G401.6 (cell line): ENCODE data around the gene TNFAIP8L1.

Source experiments
- FAIRE-seq: peaks from 2 replicates; lab custom pipeline; 2012; peaks lifted over from hg19 to GRCh38; lab: Jason Lieb, UNC

Gene TNFAIP8L1

DNA sequence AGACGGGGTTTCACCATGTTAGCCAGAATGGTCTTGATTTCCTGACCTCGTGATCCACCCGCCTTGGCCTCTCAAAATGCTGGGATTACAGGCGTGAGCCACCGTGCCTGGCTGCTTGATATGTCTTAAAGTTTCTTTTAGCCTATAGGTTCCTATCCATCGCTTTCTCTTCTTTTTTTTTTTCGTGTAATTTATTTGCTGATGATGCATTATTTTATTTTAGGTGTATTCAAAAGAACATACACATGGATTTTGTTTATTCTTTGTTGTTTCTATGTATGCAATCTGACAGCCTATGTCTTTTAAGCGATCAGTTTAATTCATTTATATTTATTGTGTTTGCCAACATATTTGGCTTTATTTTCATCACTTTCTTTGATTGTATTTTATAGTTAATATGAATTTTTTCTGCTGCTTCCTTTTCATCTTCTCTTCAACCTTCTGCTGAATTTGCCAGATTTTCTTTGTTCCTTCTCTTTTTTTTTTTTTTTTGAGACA, 26.0 kb upstream of the TNFAIP8L1 start:
- FAIRE-seq: peak; percentile 6

GRCh38 chr19:4618019-4618418, 21.3 kb upstream of the TNFAIP8L1 start:
- no peak for FAIRE-seq

- FAIRE-seq: no peak
Measured at GRCh38 chr19:4619668-4620294, 19.5 kb upstream of the TNFAIP8L1 start.

GRCh38 chr19:4620675-4621074, 18.6 kb upstream of the TNFAIP8L1 start:
- FAIRE-seq: no peak

DNA sequence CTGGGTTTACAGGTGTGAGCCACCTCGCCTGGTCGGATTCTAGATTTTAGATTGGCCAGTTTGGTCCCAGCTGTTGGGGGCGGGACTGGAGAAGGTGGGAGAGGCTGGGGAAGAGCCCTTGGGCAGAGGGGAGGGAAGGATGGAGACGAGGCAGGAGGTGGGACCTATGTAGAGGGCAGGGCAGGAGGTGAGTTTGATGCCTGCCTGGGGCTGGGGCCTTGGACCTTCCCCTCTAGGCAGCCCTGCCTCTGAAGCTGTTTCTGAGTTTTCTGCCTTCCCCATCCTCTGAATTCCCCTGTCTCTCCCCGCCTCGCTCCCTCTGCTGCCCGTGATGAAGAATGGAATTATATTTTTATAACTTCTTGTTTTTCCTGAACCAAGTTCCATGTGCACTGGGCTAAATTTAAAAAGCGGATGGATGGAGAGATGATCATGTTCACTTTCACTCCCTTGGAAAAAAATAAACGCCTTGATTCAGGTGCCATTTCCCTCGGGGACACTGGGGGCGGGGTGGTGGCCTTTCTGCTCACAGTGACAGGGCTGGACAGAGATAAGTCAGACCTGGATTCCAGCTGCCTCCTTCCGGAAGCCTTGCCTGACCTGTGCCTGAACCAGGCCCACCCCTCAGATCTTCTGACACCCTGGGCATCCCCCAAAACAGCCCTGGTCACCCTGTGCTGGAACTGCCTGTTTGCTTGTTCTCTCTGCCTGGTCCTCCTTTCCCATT, 16.5 kb upstream of the TNFAIP8L1 start:
- no peak for FAIRE-seq

DNA sequence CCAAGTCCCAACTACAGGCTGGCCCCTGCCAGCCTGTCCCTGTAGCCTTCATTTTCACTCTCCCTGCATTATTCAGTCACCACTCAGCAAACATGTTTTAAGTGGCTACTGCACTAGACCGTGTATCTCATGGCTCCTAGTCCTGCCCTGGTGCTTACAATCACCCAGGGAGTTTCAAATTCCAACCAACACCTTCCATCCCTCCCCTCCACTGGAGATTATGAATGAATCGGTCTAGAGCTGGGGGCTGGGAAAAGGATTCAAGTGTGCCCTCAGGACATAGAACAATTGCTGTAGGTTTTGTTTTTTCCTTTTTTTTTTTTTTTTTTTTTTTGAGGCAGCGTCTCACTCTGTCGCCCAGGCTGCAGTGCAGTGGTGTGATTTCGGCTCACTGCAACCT, 15.0 kb upstream of the TNFAIP8L1 start:
- FAIRE-seq: no peak

- peak; percentile 95 for FAIRE-seq
Measured at GRCh38 chr19:4624733-4625362, 14.5 kb upstream of the TNFAIP8L1 start.

GRCh38 chr19:4633140-4633967, 6.0 kb upstream of the TNFAIP8L1 start:
- FAIRE-seq: no peak

DNA sequence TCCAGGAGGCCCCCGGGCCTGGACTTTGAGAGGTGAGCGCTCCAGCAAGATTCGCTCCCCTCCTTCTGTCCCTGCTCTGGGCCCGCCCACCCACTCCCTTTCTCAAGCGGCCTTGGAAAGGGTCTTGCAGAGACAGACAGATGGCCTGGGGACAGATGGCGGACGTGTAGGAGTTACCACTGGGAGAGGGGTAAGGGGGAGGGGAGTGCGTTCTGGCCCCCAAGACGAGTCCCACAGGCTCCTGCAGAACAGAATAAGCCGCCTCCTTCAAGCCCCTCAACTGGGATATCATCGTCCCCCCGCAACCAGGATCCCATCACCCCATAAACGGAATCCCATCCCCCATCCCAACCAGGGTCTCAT, 3.6 kb upstream of the TNFAIP8L1 start:
- no peak for FAIRE-seq

GRCh38 chr19:4636151-4636717, 3.1 kb upstream of the TNFAIP8L1 start:
- no peak for FAIRE-seq

DNA sequence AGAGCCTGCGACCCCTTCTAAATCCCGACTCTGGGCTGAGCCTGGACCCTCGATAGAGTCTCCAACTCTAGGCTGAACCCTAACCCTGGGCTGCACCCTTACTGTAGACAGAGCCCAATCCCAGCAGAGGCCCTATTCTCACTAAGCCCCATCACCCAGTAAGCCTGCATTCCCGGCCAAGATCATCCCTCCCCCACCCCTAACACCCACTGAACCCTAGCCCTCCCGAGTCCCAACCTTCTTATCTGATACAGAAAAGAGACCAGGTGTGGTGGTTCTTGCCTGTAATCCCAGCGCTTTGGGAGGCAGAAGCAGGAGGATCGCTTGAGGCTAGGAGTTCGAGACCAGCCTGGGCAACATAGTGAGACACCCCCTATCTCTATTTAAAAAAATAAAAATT, 2.6 kb upstream of the TNFAIP8L1 start:
- no peak for FAIRE-seq

DNA sequence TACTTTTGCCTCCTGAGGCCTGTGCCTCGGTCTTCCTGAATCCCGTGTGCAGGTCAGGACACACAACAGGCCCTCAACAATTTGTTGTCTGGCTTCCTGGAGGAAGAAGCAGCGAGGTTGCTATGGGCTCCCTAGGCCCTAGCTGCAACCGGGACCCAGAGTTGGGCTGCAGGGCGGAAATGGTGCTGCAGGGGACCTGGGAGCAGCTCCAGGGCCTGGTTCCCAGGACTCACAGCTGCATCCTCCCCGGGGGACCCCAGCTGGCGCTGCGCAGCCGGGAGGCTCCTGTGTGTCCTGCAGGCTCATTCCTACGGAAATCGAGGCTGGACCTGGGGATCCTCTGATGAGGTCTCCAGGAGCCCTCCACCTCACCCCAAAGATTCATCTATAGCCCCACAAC, 999 bp upstream of the TNFAIP8L1 start:
- FAIRE-seq: no peak

- FAIRE-seq: no peak
Measured at GRCh38 chr19:4639531-4640246, 373 bp downstream of the TNFAIP8L1 start.

DNA sequence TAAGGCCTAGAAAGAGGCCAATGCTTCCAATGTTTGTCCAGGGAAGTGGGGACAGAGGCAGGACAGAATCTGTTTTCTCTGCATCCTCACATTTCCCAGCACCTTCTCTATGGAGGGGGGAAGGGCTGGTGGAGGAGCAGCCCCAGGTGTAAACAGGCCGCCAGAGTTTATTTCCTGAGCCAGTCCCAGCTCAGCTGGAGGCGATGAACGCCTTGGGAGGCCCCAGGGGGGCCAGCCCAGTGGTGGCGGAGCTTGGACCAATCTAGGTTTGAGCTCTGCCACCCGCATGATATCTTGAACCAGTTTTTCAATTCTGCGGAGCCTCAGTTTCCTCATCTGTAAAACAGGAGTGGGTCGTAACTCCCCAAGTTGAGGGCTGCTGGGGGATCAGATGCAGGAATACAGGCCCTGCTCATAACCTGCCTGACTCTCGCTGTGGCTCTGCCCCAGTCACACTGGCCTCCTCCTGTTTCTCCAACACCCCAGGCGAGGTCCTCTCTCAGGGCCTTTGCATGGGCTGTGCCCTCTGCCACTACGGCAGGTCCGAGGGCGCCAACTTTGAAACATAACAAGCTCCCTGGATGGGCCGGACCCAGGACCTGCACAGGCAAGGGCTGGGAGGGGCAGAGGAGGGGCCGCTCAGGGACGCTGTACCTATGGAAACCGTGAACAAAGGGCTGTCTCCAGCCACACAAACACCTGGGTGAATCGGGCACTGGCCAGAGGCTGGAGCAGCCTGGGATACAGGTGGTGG, 1.1 kb downstream of the TNFAIP8L1 start:
- no peak for FAIRE-seq

GRCh38 chr19:4641132-4641531, 1.8 kb downstream of the TNFAIP8L1 start:
- no peak for FAIRE-seq

DNA sequence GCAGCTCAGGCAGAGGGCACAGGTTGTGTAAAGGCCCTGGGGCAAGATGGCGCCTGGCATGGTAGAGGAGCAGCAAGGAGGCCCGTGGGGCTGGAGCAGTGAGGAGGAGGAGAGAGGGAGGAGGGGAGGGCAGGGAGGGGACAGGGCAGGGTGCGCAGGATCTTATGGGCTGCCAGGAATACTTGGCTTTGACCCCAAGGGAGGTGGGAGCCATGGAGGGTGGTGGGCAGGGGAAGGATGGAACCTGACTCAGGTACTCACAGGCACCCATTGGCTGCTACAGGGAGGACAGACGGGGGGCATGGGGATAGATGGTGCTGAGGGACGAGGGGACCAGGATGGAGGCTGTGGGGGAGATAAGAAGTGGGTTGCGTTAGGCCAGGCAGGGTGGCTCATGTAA, 3.3 kb downstream of the TNFAIP8L1 start:
- no peak for FAIRE-seq

DNA sequence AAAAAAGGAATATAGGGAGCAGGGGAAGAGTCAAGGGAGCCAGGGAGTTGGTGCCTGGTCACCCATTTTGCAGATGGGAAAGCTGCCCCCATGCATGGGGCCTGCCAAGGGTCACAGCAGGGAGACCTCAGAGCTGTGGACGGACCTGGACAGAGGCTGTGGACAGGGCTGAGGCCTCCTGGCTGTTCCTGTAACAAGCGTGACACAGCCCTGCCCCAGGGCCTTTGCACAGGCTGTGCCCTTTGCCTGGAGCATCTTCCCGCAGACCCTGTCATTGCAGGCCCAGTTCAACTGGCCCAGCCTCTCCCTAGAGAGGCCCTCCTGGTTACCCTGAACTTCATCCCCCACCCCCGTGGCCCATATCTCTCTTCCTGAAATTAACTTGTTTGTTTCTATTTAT, 6.4 kb downstream of the TNFAIP8L1 start:
- FAIRE-seq: no peak

- FAIRE-seq: no peak
Measured at GRCh38 chr19:4647676-4648644, 8.6 kb downstream of the TNFAIP8L1 start.

DNA sequence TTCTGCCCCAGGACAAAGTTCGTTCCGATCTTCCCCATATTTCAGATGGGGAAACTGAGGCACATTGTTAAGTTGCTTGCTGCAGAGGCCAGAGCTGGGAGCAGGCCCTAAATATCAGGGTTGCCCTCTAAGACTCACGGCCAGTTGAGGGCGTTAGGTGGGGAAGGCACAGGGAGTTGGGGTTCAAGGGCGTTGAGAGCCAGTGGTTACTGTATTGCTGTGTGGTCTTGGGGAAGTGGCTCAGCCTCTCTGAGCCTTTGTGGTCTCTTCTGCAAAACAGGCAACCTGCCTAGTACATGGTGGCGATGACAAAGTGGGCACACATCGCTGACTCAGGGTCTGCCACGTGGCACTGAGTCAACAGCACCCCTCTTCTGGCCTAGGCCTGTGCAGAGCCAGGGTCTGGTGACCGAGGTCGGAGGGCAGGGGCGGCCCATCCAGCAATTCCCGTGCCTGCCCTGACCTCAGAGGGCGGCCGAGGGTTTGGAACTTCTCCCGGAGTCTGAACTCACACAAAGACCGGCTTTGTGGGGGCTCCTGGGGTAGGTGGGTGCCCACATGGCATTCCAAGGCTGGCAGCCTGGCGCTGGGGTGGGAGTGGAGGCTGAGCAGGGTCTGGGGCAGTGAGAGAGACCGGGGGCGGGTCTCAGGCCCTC, 10.2 kb downstream of the TNFAIP8L1 start:
- FAIRE-seq: no peak
